Embryonic facial prominence (tissue), 1 donor: ENCODE measurements around the gene RTL9.

Source experiments
- DNase-seq: peaks from one replicate; pipeline ENCODE4 v3.0.0-alpha.2; 2016; ENCODE audit errors: extremely low spot score

RTL9 gene

DNA sequence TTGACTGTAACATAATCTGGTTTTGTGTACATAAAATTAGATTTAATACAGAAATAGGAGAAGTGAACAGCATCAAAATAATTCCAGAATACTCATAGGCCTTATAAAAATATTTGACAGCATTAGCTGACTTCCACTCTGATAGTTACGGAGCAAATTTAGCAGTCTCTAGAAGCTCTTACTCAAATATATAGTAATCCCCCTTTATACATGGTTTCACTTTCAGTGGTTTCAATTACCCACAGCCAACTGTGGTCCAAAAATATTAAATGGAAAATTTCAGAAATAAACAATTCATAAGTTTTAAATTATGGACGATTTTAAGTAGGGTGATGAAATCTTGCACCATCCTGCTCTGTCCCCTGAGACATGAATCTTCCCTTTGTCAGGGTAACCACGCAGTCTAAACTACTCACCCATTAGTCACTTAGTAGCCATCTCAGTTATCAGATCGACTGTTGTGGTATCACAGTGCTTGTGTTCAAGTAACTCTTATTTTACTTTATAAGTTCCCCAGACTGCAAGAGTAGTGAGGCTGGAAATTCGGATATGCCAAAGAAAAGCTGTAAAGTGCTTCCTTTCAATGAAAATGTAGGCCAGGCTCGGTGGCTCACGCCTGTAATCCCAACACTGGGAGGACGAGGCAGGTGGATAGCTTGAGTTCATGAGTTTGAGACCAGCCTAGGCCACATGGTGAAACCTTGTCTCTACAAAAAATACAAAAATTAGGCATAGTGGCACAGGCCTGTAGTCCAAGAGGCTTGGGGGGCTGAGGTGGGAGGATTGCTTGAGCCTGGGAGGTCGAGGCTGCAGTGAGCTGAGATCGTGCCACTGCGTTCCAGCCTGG lies 17.2 kb upstream of the RTL9 start:
- no peak for DNase-seq

DNA sequence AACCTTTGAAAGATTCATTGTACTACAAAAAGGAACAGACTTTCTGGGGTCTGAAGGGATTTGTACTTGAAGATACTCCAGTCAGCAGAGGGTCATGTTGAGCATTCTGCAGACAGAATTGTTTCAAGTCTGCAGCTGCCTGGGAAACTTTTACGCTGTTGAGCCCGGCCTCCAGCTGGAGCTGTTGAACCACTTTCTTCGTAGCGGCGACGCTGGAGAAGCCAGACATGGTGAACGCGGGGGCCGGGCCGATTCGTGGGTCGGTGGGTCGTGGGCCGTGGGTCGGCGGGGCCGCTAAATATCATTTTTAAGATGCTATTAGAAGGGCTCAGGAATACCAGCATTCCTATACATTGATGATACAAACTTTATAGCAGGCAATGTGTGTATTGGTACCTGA lies 12.0 kb upstream of the RTL9 start:
- no peak for DNase-seq

DNA sequence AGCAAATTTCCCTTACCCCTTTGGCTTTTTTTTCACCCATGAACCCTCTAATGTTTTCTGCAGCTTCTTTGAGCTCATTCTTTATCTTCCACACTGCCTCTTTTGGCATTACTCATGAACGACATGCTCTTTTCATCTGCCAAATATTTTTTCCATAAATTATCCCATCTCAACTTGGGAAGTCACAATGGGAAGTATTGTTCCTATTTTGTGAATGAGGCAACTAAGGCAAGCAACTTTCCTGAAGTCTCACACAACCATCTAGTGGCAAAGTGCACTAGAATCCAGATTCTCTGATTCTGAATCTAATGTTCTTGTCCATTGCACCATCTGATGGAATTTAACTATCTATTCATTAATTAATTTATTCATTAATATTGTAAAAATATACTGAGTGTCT lies 625 bp downstream of the RTL9 start:
- DNase-seq: no peak

DNA sequence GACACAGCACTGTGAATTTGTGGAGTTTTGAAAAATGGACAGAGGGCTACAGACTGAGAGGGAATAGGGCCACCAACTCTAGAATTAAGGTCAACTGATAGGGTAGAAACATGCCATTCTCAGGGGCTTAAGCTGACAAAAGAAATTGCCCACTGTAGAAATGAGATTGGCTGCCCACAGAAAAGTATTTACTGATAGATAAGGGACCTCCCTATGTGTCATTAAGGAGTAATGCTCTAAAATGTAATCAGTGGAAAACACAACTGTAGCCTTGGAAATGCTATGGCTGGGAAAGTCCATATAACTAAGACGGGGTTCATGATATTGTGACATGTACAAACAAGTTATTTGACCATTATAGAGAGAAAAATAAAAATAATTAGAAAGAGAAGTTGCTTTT lies 4.6 kb downstream of the RTL9 start:
- no peak for DNase-seq

DNA sequence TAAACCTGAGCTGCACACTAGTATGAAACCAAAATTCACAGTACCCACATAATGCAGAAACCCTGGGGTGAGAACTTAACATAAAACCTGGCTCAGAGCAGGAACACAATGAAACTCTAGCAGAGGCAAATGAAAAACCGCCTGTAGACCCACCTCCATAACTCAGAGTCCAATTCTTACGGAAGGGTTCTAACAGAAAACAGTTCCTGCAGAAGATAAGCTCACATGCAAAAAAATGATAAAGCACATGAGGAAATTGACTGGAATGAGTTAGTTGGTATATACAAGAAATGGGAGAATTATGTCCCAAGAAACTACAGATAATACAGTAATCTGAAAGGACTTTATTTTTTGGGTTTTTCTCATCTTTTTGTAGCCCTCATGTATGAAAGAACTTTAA lies 14.7 kb downstream of the RTL9 start:
- DNase-seq: no peak

DNA sequence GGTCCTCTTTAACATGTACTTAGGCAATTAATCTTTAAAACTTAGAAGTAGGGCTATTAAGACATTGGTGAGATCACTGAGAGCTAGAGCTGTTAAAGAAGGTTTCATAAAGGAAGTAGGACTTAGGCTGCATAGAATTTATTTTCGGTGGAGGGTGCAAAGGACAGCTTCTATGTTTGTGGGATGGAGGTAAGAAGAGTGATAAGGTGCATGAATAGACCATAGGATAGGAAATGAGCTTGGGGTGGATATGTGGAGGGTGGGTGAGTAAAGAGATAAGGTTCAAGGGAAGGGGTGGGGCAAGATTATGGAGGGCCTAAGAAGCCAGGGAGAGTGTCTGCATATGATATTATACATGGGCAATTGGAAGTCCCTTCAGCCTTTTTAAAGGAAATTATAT lies 15.9 kb downstream of the RTL9 start:
- DNase-seq: no peak

DNA sequence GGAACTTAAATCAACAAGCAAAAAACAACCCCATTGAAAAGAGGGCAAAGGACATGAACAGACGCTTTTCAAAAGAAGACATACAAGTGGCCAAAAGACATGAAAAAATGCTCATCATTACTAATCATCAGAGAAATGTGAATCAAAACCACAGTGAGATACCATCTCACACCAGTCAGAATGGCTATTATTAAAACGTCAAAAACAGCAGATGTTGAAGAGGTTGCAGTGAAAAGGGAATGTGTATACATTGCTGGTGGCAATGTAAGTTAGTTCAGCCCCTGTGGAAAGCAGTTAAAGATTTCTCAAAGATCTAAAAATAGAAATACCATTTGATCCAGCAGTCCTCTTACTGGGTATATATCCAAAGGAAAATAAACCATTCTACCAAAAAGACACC lies 22.6 kb downstream of the RTL9 start:
- no peak for DNase-seq

DNA sequence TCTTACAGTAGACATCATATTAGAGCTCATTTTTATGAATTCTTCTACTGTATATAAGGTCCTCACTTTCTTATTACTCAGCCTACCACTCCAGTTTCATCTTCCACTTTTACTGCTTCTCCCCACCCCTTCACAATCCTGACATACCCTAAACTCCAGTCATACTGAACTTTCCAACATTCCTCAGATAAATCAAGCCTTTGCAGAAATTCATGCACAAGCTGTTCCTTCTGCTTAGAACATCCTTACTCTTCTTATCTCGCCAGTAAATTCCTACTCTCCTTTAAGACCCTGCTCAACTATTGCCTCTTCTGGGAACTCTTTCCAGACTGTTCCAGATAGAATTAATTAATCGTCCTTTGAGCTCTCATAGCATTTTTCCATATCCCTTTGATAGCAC lies 24.8 kb downstream of the RTL9 start:
- DNase-seq: no peak

DNA sequence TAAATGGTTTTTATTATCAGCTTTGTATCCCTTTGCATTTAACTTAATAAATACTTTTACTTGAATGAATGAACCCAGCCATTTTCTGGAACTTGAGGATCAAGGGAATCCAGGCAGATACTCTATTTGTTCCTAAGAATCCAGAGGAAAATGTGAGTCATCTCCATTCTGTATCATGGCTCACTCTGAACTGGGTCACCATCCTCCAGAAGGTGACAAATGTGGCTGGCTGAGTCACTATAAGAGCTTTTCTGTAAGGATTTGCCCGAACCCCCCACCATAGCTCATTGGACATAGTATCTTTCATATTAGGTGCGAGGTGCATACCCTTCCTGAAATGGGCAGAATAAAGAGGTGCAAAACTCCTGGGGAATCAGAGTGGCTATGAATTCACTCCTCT lies 25.8 kb downstream of the RTL9 start:
- no peak for DNase-seq

DNA sequence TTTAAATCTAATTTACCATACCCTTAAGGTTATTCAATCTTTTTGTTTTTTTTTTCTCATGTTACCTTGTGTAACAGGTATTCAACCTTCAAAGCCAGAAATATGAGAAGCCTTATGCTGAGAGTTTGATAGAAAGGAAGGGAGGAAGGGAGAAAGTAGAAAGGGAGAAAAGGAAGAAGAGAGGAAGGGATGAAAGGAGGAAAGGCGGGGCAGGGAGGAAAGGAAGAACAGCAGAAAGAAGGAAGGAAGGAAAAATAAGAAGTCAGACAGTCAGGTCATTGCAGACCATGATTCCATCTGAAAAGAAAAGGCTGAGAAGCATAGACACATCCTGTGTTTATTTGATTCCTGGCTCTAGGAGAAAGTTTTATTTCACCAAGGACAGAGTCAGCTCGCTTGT lies 30.9 kb downstream of the RTL9 start:
- DNase-seq: no peak

DNA sequence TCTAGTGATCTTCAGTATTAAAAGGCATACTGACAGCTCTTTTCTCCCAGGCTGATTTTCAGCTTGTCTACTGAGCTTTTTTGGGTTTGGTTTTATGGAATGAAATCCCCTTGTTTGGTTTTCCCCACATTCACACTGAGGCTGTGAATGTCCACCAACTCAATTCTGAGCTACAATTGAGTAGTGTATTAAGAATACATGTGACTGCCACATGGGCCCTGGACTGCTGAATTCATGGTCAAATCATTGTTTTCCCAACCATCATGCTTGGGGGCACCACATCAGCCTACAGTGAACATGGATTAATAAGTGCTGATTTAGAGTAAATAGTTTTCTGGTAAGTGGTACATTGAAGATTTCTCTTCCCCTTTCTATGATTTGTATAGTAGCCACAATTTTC lies 32.4 kb downstream of the RTL9 start:
- no peak for DNase-seq

DNA sequence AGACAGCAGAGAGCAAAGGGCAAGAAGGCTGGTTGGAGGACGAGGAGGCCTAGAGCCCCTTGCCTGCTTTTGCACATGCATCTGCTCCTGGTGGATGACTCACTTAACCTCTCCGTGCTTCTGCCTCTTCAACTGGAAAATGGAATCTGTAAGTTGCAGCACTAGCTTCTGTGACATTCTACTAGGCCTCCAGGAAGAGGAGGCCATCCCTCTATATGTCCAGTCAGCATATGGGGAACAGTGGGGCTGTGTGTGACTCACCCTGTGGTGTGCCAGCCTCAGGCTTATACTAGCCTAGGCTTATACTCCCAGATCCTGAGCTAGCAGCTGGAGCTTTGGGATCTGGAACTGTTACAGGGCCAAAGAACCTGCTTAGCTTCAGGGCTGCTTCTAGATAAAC lies 36.0 kb downstream of the RTL9 start:
- DNase-seq: no peak

DNA sequence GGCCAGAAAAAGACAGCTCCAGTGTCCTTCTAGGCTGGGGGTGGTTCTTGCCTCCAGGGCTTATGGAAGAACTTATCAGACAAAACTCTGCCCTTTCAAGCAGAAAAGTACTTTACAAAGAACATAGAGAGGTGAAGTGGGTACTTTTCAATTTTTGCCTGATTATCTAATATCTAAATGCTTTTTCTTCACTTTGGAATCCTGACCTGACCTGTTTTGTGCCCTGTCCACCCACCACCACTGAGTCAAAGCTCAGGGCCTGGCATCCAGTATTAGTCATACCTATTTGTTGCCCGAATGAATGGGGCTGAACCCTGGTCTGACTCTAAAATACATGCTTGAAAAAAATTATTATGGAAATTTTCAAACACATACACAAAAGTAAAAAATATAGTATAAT lies 37.2 kb downstream of the RTL9 start:
- DNase-seq: no peak

DNA sequence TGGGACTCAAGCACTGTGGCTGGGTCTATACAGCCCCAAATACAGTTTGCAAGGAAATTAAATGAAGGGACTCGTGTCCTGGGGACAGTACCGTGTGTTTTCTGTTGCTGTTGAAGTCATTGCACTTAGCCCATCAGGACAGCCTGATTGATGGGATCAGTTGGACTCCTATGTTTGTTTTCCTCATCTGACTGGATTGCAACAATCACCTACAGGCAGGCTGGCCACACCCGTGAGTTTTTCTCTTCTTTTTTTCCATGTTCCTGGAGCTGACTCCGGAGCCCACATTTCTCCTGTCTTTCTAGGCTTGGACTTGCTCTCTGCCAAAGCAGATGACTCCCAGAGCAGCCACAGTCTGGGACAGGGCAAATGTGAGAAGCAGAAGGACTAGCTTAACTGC lies 38.1 kb downstream of the RTL9 start:
- DNase-seq: no peak

DNA sequence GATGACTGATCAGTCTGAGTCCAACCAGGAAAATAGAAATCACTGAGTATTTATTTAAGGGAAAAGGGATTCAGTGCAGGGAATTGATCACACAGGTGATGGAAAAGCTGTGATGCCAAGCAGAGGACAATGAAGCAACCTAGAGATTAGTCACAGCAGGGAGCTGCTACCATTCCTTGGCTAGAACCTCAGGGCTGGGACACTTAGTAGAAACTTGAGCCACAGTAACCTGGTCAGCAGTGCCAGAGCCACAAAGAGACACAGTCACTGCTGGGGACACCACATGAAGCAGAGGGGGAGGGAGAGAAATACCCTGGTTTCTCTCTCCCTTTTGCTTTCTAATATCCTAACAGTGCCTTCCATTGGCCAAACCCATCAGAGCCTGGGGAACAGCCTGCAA lies 38.7 kb downstream of the RTL9 start:
- no peak for DNase-seq

DNA sequence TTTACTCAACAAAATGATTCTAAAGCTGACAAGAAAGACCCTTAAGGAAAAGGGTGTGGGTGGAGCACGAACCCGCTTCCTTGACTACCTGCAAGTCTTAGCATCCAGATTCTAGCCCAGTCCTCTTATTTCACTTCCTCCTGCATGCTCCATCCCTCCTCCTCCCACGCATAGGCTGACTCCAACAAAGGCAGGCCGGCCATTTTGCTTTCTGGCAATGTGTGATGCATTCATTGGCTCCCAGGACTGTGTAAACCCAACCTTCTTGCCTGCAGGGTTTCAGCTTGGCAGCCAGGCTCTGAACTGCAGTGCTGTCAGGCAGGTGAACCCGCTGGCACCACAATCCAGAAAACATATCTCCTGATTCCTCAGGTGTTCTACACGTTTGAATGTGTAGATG lies 39.3 kb downstream of the RTL9 start:
- no peak for DNase-seq

DNA sequence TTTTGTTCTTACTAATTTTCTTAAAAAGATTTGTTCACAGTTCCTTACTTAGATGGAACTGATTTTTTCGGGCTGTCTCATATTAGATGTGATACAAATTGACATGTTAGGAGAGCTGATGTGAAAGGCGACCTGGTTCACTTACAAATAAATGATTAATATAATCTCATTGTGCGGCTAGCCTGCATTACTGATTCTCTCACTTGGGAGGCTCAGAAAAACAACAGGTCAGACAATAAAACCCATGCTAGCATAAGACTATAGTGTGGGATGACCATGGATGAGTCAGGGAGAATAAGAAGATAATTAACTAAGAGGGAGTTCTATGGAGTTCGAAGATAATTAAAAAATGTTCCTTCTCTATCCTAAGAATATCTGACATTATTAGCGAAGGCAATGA lies 40.8 kb downstream of the RTL9 start:
- DNase-seq: no peak

DNA sequence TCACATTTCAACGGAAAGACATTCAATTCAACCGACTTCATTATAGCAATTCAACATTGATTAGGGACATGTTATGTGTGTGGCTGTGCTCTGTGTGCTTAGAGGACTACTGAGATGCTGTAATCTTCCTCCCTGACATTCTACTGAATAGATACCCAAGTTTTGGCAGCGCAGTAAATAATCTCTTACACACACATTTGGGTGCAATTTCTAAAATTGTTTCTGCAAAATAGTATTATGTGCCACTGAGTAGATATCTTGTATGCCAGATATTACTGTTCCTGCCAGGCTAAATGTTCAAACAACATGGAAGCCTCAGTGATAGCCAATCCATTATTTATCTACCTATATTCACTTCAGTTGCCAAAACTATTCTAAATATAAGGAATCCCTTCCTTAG lies 41.3 kb downstream of the RTL9 start:
- DNase-seq: no peak

DNA sequence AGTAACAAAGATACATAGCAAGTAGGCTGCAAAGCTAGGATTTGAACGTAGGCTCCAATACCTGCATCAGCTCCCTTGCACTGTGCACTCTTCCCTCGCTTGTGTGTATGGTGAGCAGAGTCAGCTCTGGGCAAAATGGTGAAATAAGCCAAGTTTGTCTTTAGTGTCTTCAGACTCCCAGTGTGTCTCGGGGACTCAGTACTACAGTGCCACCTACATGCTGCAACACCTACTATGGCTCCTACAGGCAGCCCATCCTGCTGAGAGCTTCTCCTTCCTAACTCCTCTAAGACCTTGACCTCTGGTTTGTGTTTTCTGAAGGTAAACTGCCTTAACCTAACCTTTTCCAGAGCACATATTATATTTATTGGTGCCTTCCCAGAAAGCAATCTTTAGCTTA lies 42.5 kb downstream of the RTL9 start:
- DNase-seq: no peak

DNA sequence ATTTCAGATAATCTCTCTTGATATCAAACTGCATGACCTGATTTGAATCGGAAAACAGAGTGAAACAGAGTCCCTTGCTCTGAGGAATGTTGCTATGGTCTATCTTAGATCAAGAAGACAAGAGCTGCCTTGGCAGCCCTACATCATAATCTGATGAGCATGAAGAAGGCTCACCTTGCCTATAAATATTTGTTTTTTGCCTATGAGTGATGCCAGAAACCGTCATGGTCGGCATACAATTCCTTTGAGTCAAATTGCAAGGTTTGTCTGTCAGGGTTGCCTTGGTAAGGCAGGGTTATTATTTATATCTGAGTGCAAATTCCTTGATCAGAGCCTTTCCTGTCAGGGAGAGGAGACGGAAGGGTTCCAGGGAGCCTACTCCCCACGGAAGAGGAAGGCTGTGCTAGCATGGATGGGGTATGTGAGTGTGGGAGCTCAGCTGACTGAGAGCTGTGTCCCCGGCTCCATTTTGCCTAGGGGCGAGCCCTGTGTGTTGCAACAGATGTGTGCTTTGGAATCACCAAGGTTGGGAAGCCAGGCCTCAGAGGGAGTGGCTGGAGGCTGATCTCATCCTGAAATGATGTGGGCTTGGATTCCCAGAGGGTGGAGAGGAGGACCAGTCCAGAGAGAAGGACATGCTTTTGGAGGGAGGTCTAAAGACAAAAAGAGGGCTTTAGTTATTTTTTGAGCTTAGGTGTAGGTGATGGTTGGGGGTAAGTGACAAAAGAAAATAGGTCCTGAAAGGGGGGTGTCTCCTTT lies 43.6 kb downstream of the RTL9 start:
- no peak for DNase-seq

DNA sequence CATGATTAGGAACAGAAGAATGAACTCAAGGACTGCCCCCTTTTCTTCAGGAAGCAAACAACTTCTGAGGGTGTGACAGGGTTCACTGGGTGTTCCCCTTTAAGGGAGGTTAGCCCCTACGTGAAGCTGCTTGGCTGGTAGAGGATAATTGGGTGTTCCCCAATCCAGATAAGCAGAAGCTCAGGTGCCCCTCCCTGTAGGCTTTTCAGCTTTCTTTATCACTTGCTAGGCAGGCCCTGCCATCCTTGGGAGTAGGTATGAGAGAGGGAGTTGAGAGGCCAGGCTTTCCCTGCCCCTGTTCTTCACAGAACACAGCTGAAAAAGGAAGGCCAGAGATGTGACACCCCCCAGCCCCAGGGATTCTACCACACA lies 44.2 kb downstream of the RTL9 start:
- DNase-seq: no peak

DNA sequence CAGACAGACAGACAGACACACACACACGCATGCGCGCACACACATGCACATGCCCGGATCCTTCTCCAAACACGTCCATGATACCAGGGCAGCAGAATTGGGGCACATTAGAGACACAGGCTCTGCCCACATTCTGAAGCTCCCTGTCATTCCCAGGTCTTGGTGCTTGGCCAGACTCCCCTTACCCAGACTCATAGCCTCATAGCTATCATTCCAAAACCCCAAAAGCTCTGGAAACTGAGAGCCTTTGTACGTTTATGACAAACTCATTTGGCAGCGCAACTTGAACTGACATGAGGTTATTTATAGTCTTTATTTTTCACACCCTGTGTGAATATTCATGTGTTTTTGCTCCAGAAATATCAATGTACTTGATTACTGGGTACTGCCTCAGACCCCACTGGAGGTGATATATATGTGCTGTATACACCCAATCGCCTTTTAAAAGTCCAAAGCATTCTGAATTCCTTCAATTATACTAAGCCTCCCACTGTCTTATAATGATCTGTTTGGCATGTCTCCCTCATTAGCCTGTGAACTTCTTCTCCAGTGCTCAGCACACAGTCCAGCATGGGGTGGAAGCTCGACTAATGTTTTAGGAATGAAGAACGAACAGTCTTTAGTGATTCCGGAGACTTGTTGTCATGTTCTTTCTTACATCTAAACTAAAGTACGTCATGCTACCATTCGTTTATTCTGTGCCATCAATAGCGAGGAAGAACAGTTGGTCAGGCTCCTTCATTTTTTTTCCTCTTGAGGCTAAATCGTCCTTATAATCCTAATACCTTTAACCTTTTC lies 45.0 kb downstream of the RTL9 start:
- DNase-seq: no peak

DNA sequence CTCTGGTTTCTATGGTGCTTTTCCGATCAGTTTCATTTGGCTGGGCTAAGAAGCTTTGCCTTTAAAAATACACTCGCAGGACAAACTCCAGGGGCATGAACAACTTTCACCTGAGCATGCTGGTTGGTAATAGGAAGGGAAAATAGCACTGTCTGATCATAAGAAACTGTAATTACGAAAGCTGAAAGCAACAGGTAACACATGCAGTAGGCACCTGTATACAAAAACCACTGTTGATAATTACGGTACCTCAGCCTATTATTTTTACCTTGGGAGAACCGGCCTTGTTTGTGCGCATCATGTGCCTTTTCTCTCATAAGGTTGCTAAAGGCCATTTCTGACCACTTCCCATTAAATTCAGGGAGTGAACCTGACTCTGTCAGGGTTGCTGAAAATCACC lies 45.7 kb downstream of the RTL9 start:
- DNase-seq: no peak
